ENCODE measurements around the gene SFSWAP. TPM values are rescaled to one million over a fixed set of nuclear protein-coding genes. Genes with fewer than 3 reads are reported as not detected.

SFSWAP gene
- total RNA-seq, 1 experiment from 2014 or later: 50.4 TPM

- ChIA-PET CTCF (no interaction called here), POLR2A (no interaction called here), RAD21 (ENCODE audit: low non-redundant PET in 1 of 2, low total read pairs in 2 of 2, uncharacterized antibody in 2 of 2, unreplicated experiment in 2 of 2) (no interaction called here)
- no peaks in the 10 kb centered on the region for H3K79me2 ChIP-seq (ENCODE audit: insufficient read depth, low read length)
- H3K4me2 ChIP-seq (ENCODE audit: low read length): no peak overlapping the region
- peaks cover 3 to 30% of the 10 kb centered on the region in 2 experiments; a peak in 3 of 4 replicates for H3K36me3 ChIP-seq (ENCODE audit: control insufficient read depth in 1 of 2, insufficient read depth in 2 of 2, low read length in 2 of 2)
- no peak overlapping the region for H3K27ac ChIP-seq (ENCODE audit: low read depth, low read length)
- BruUV-seq (replicated peaks): no TSS peak
- no peak overlapping the region for H3K9ac ChIP-seq (ENCODE audit: low read length)
- H4K20me1 ChIP-seq (ENCODE audit: insufficient read depth): no peaks in the 10 kb centered on the region
- ATAC-seq (no peak), DNase-seq (ENCODE audit: low read depth, low spot score) (no peak)
- H3K9me2 ChIP-seq (ENCODE audit: insufficient read depth): no peaks in the 10 kb centered on the region
- intact Hi-C loops (cut with micrococcal nuclease): no loop called here
- TF ChIP-seq SIN3A (IDR thresholded peaks at IDR 0.05; ENCODE audit: low read depth): no peak
- no peak for TF ChIP-seq MAX (IDR thresholded peaks at IDR 0.05)
- no peak for TF ChIP-seq POLR2A (IDR thresholded peaks at IDR 0.05; ENCODE audit: borderline replicate concordance, extremely low read depth, insufficient read depth, insufficient read length)
- no peak for TF ChIP-seq EZH2phosphoT487 (IDR thresholded peaks at IDR 0.05; ENCODE audit: borderline replicate concordance)
- TF ChIP-seq CTCF (IDR thresholded peaks at IDR 0.05 in 2 of 3, conservative IDR thresholded peaks at IDR 0.05 in 1 of 3; ENCODE audit: borderline replicate concordance in 1 of 3, insufficient read depth in 1 of 3, low read depth in 2 of 3, low read length in 2 of 3): no peak
- no peak for TF ChIP-seq EGR1 (IDR thresholded peaks at IDR 0.05; ENCODE audit: low read depth)
- TF ChIP-seq EZH2 (IDR thresholded peaks at IDR 0.05): no peak
- TF ChIP-seq JUND (IDR thresholded peaks at IDR 0.05): no peak
- no peak for TF ChIP-seq CEBPB (IDR thresholded peaks at IDR 0.05; ENCODE audit: low read depth)
- TF ChIP-seq ZNF274 (IDR thresholded peaks at IDR 0.05; ENCODE audit: low read depth, low read length): no peak
- no peak for TF ChIP-seq SP1 (IDR thresholded peaks at IDR 0.05; ENCODE audit: low read depth)
- TF ChIP-seq ELF1 (IDR thresholded peaks at IDR 0.05; ENCODE audit: borderline replicate concordance, low read depth): no peak
- no peak for TF ChIP-seq RAD21 (IDR thresholded peaks at IDR 0.05; ENCODE audit: low read depth)
- no peak for TF ChIP-seq ZFX (IDR thresholded peaks at IDR 0.05)
- no peak for TF ChIP-seq TCF7L2 (IDR thresholded peaks at IDR 0.05; ENCODE audit: borderline replicate concordance, extremely low read depth, insufficient read depth, insufficient read length)
- TF ChIP-seq REST (IDR thresholded peaks at IDR 0.05; ENCODE audit: low read depth): no peak
- TF ChIP-seq ATF3 (IDR thresholded peaks at IDR 0.05): no peak
- H3K4me3 ChIP-seq (replicated peaks in 1 of 2; ENCODE audit: low read depth in 1 of 2, low read length in 2 of 2): no peak overlapping the region
- no peaks in the 10 kb centered on the region for H3K9me3 ChIP-seq (ENCODE audit: control insufficient read depth in 1 of 2, insufficient read depth in 1 of 2, low read depth in 1 of 2, low read length in 2 of 2)
- H2AFZ ChIP-seq (ENCODE audit: low read depth, low read length, poor library complexity, severe bottlenecking): no peak overlapping the region
- no peaks in the 10 kb centered on the region for H3K27me3 ChIP-seq (ENCODE audit: insufficient read depth, low read length)
- no peaks in the 10 kb centered on the region; a peak in 1 of 4 replicates for H3K4me1 ChIP-seq (ENCODE audit: control insufficient read depth in 1 of 2, insufficient read depth in 2 of 2, low read length in 2 of 2)
Observed at GRCh38 chr12:131794061-131794460, 83.2 kb downstream of the SFSWAP start.
